Vagina (tissue), 2 donors: Measurements from ENCODE around the gene PPFIA3.

Source experiments
- CTCF ChIP-seq, 3 experiments: fragments of 450-650 bp in 2 of 3; fragments of 200-600 bp in 1 of 3; sonication (generic) in 1 of 3; IDR thresholded peaks; one replicate each; pipeline ENCODE4 v1.5.1; 2017 to 2019; ENCODE audit warnings: antibody characterized with exemption in 3 of 3, mild to moderate bottlenecking in 2 of 3, moderate library complexity in 2 of 3
- POLR2AphosphoS5 ChIP-seq, 2 donors: sonication (generic); formaldehyde crosslinking; IDR thresholded peaks; one replicate each; pipeline ENCODE4 v1.9.0; 2017; ENCODE audit warnings: antibody characterized with exemption in 2 of 2, mild to moderate bottlenecking in 2 of 2, low read depth in 1 of 2; ENCODE audit not compliant: insufficient read depth in 1 of 2

- TF ChIP-seq CTCF (IDR thresholded peaks at IDR 0.05) (no peak), POLR2AphosphoS5 (IDR thresholded peaks at IDR 0.05; ENCODE audit: insufficient read depth in 1 of 2, low read depth in 1 of 2) (no peak)
Measured at GRCh38 chr19:49092686-49093085, 26.7 kb upstream of the PPFIA3 start.
